Loucy (cell line): Measurements from ENCODE around the gene ZMYND8.

ENCODE experiments used
- CTCF ChIP-seq: fragments of 200-600 bp; sonication (generic); conservative IDR thresholded peaks from 2 replicates; pipeline ENCODE4 v1.5.1; 2014; ENCODE audit warnings: mild to moderate bottlenecking, antibody characterized with exemption, low read length
- EZH2phosphoT487 ChIP-seq: fragments of 200-600 bp; IDR thresholded peaks from 2 replicates; pipeline ENCODE4 v1.6.1; 2018; ENCODE audit warnings: antibody characterized with exemption, mild to moderate bottlenecking, moderate library complexity, borderline replicate concordance

- TF ChIP-seq CTCF (no peak), EZH2phosphoT487 (no peak)
Measured at GRCh38 chr20:47265984-47266383, 90.5 kb downstream of the ZMYND8 start.
